ENCODE results near the gene SH3BGRL3. TPM values are rescaled to one million over a fixed set of nuclear protein-coding genes. Genes with fewer than 3 reads are reported as not detected.

The SH3BGRL3 gene
- total RNA-seq, 1 donor from 2014 or later, result 324 TPM

DNA sequence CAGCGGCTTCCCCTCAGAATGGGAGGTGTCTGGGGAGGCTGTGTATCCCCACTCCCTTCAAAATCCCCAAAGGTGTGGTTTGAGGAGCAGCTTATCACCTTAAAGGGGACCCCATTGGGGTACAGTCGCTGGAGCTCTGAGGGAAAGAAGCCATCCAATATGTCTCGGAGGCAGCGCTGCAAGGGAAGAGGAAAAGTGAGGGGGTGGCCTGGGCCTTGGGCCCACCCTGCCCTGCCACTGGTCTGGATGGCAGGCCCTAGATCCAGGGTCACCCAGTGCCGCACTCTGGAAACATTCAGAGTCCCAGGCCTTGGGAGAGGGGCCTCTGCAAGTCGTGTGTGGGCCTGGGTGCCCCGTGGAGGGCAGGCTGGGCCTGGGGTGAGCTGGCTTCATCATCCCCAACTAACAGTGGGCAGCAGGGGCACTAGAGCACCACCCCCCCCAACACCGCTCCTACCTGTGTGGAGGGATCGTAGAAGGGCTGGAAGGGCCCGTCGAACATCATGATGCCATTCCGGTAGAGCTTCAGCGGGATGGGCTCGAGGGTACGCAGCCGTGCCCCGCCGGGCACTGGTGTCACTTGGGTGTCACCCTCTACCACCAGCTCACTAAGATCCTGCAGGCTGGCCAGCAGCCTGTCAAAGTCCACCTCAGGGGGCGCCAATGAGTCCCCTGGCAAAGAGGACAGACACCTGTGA, 5.6 kb downstream of the SH3BGRL3 start:
- no peak overlapping the region for H3K9ac ChIP-seq (ENCODE audit: low read length)
- Mint-ChIP-seq H3K36me3 (ENCODE audit: low read depth, unreplicated experiment) (peaks cover 11% of the 10 kb centered on the region), H3K27ac (ENCODE audit: unreplicated experiment) (no peak overlapping the region), H3K4me1 (ENCODE audit: low read depth, unreplicated experiment) (peaks cover 42% of the 10 kb centered on the region), H3K27me3 (ENCODE audit: low read depth, unreplicated experiment) (no peaks in the 10 kb centered on the region), H3K9me3 (ENCODE audit: unreplicated experiment) (no peaks in the 10 kb centered on the region), H3K4me3 (ENCODE audit: unreplicated experiment) (no peak overlapping the region)
- peaks cover 45% of the 10 kb centered on the region for H3K4me1 ChIP-seq (ENCODE audit: insufficient read depth, low read length)
- no peak overlapping the region for H2AFZ ChIP-seq (ENCODE audit: low read depth, low read length)
- H4K20me1 ChIP-seq (ENCODE audit: insufficient read depth, low read length), result peaks cover 41% of the 10 kb centered on the region
- no peak for TF ChIP-seq EZH2 (IDR thresholded peaks at IDR 0.05; ENCODE audit: insufficient read depth, low read length)
- TF ChIP-seq, protein P1, sequence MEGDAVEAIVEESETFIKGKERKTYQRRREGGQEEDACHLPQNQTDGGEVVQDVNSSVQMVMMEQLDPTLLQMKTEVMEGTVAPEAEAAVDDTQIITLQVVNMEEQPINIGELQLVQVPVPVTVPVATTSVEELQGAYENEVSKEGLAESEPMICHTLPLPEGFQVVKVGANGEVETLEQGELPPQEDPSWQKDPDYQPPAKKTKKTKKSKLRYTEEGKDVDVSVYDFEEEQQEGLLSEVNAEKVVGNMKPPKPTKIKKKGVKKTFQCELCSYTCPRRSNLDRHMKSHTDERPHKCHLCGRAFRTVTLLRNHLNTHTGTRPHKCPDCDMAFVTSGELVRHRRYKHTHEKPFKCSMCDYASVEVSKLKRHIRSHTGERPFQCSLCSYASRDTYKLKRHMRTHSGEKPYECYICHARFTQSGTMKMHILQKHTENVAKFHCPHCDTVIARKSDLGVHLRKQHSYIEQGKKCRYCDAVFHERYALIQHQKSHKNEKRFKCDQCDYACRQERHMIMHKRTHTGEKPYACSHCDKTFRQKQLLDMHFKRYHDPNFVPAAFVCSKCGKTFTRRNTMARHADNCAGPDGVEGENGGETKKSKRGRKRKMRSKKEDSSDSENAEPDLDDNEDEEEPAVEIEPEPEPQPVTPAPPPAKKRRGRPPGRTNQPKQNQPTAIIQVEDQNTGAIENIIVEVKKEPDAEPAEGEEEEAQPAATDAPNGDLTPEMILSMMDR (IDR thresholded peaks at IDR 0.05; ENCODE audit: insufficient read depth, low read depth, low read length), result peak; percentile 15
- H3K79me2 ChIP-seq (ENCODE audit: insufficient read depth, low read length), result peaks cover 34% of the 10 kb centered on the region
- H3K36me3 ChIP-seq (ENCODE audit: insufficient read depth, low read length), result peaks cover 5% of the 10 kb centered on the region
- peak overlapping the region; percentile 74 for H3K27ac ChIP-seq (ENCODE audit: low read depth, low read length)
- no peak for FAIRE-seq
- no peaks in the 10 kb centered on the region for H3K9me3 ChIP-seq (ENCODE audit: insufficient read depth, low read depth, low read length)
- no peak overlapping the region for H3K4me3 ChIP-seq (ENCODE audit: insufficient read depth, low read depth, low read length)
- H3K4me2 ChIP-seq (ENCODE audit: low read length), result peak overlapping the region; percentile 97
- H3K27me3 ChIP-seq (ENCODE audit: insufficient read depth, low read length), result no peaks in the 10 kb centered on the region
- DNase-seq (ENCODE audit: low read depth), result no peak

DNA sequence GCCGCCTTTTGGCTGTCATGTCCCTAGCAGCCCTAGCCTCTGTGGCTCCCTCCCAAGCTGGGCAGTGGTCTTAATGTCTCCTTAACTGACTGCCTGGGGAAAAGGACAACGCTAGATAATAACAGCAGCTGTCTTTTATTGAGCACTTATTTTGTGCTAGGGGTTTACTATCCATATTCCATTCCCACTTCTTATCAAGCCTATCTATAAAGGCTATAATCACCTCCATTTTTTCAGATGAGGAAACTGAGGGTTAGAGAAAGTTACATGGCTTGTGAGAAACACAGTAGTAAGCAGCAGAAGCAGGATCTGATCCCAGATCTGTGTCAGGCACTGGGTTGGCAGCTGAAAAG, 6.2 kb downstream of the SH3BGRL3 start:
- H3K36me3 Mint-ChIP-seq (ENCODE audit: low read depth, unreplicated experiment), result peaks cover 11% of the 10 kb centered on the region
- H3K27ac Mint-ChIP-seq (ENCODE audit: unreplicated experiment), result no peak overlapping the region
- TF ChIP-seq, protein P1 (IDR thresholded peaks at IDR 0.05; ENCODE audit: insufficient read depth, low read depth, low read length), result no peak
- TF ChIP-seq EZH2 (IDR thresholded peaks at IDR 0.05; ENCODE audit: insufficient read depth, low read length), result no peak
- Histone ChIP-seq H2AFZ (ENCODE audit: low read depth, low read length) (no peak overlapping the region), H3K79me2 (ENCODE audit: insufficient read depth, low read length) (peaks cover 28% of the 10 kb centered on the region), H3K27ac (ENCODE audit: low read depth, low read length) (no peak overlapping the region), H3K4me2 (ENCODE audit: low read length) (no peak overlapping the region), H3K27me3 (ENCODE audit: insufficient read depth, low read length) (no peaks in the 10 kb centered on the region), H3K4me1 (ENCODE audit: insufficient read depth, low read length) (peaks cover 43% of the 10 kb centered on the region), H3K4me3 (ENCODE audit: insufficient read depth, low read depth, low read length) (no peak overlapping the region), H3K36me3 (ENCODE audit: insufficient read depth, low read length) (peaks cover 5% of the 10 kb centered on the region), H3K9me3 (ENCODE audit: insufficient read depth, low read depth, low read length) (no peaks in the 10 kb centered on the region), H4K20me1 (ENCODE audit: insufficient read depth, low read length) (peaks cover 36% of the 10 kb centered on the region), H3K9ac (ENCODE audit: low read length) (no peak overlapping the region)
- no peaks in the 10 kb centered on the region for H3K27me3 Mint-ChIP-seq (ENCODE audit: low read depth, unreplicated experiment)
- H3K4me3 Mint-ChIP-seq (ENCODE audit: unreplicated experiment), result no peak overlapping the region
- no peaks in the 10 kb centered on the region for H3K9me3 Mint-ChIP-seq (ENCODE audit: unreplicated experiment)
- no peak for DNase-seq (ENCODE audit: low read depth)
- no peak for FAIRE-seq
- H3K4me1 Mint-ChIP-seq (ENCODE audit: low read depth, unreplicated experiment), result peaks cover 38% of the 10 kb centered on the region

DNA sequence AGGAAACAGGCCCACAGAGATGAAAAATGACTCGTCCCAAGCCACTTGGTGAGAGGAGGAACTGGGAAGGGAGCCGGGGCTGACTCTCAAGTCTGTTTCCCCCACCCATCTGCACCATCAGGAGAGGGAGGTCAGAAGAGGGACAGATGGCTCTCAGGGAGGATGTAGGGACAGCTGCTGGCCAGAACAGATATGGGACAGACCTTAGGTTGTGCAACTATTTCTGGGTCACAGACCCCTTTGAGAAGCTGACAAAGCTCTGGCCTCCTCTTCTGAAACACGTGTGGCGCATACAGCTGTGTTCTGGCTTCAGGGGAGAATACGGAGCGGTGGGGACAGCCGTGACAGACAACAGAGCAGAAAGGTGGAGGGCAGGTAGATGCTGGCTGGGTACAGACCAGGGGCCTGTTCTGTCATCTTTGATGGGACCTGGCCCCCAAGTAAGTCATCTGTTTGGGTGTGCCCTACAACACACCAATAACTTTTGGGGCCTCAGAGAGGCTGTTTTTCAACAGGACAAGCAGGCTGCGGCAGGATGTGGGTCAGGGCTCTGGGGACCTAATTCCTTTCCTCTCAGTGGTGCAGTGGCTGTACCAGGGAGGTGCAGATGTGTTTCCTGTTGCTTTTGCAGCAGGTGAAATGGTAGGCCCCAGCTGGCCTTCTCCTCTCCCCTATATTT, 7.3 kb downstream of the SH3BGRL3 start:
- no peak for TF ChIP-seq EZH2 (IDR thresholded peaks at IDR 0.05; ENCODE audit: insufficient read depth, low read length)
- no peak overlapping the region for H3K9ac ChIP-seq (ENCODE audit: low read length)
- peaks cover 30% of the 10 kb centered on the region for H3K4me1 Mint-ChIP-seq (ENCODE audit: low read depth, unreplicated experiment)
- no peak overlapping the region for H3K4me2 ChIP-seq (ENCODE audit: low read length)
- H3K9me3 ChIP-seq (ENCODE audit: insufficient read depth, low read depth, low read length), result no peaks in the 10 kb centered on the region
- peaks cover 18% of the 10 kb centered on the region for H3K79me2 ChIP-seq (ENCODE audit: insufficient read depth, low read length)
- peaks cover 32% of the 10 kb centered on the region for H3K4me1 ChIP-seq (ENCODE audit: insufficient read depth, low read length)
- DNase-seq (ENCODE audit: low read depth) (no peak), FAIRE-seq (no peak)
- H3K36me3 ChIP-seq (ENCODE audit: insufficient read depth, low read length), result no peaks in the 10 kb centered on the region
- no peak overlapping the region for H3K27ac ChIP-seq (ENCODE audit: low read depth, low read length)
- peak overlapping the region; percentile 14 for H3K27ac Mint-ChIP-seq (ENCODE audit: unreplicated experiment)
- H3K4me3 ChIP-seq (ENCODE audit: insufficient read depth, low read depth, low read length), result no peak overlapping the region
- H2AFZ ChIP-seq (ENCODE audit: low read depth, low read length), result no peak overlapping the region
- no peaks in the 10 kb centered on the region for H3K27me3 Mint-ChIP-seq (ENCODE audit: low read depth, unreplicated experiment)
- H4K20me1 ChIP-seq (ENCODE audit: insufficient read depth, low read length), result peaks cover 25% of the 10 kb centered on the region
- H3K4me3 Mint-ChIP-seq (ENCODE audit: unreplicated experiment), result no peak overlapping the region
- H3K36me3 Mint-ChIP-seq (ENCODE audit: low read depth, unreplicated experiment), result peaks cover 10% of the 10 kb centered on the region
- H3K27me3 ChIP-seq (ENCODE audit: insufficient read depth, low read length), result no peaks in the 10 kb centered on the region
- no peaks in the 10 kb centered on the region for H3K9me3 Mint-ChIP-seq (ENCODE audit: unreplicated experiment)

All from astrocyte (in vitro differentiated cells and primary cell).